ENCODE results near the gene LMNA. TPM values are rescaled to one million over a fixed set of nuclear protein-coding genes. Genes with fewer than 3 reads are reported as not detected.
A peak's percentile ranks its signal among the peaks of the same experiment; 100 is the strongest.

LMNA gene
- total and polyA plus RNA-seq, 10 donors: 33.9 to 279 (median 110) TPM

DNA sequence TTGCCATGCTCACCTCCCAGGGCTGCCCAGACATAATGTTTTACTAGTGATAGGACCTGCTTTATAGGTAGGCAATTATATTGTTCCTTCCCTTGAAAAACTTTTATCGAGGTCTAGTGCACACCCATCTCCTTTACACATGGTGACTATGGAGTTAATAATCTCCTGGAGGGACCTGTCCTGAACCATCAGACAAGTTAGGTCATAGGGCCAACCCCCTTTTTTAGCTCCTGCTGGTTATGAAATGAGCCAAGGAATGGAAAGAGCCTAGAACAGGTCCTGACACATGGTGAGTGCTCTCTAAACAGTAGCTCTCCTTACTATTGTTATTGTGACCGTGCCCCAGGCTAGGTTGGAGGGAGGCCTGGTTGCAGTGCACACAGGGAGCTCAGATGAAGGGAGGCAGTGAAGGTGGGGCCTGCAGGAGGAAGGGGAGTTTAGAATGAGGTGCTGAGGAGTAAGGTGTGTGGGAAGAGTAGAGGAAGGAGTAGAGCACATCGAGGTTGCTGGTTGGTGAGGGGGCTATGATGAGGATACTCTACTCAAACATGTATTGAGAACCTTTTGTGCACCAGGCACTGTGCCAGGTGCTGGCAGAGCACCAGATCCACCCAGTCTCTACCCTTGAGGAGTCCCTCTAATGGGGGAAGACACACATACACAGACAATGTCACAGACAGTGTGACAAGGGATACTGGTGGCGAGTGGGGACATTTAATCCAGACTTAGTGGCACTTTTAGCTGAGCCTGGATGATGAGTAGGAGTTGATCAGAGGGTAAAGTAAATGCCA lies 14.1 kb upstream of the LMNA start:
- TF ChIP-seq POLR2AphosphoS5 (IDR thresholded peaks at IDR 0.05) (no peak), POLR2A (IDR thresholded peaks at IDR 0.05) (no peak)
- intact Hi-C loops (cut with DNase I; ENCODE audit: low total_unique reads): no loop called here
- H3K4me1 ChIP-seq: peaks cover 35 to 78% (median 64%) of the 10 kb centered on the region in 6 donors
- no peak overlapping the region for H3K4me3 ChIP-seq
- H3K36me3 ChIP-seq: no peaks in the 10 kb centered on the region
- no peak for DNase-seq
- 67 to 91% (median 81%) methylated on average over 4 of the region's 4 CpGs for WGBS, 5 donors
- no peak overlapping the region for H3K27ac ChIP-seq
- H3K27me3 ChIP-seq (replicated peaks in 1 of 7): peaks cover 0 to 11% (median 0%) of the 10 kb centered on the region in 7 donors
- H3K9me3 ChIP-seq: no peaks in the 10 kb centered on the region

DNA sequence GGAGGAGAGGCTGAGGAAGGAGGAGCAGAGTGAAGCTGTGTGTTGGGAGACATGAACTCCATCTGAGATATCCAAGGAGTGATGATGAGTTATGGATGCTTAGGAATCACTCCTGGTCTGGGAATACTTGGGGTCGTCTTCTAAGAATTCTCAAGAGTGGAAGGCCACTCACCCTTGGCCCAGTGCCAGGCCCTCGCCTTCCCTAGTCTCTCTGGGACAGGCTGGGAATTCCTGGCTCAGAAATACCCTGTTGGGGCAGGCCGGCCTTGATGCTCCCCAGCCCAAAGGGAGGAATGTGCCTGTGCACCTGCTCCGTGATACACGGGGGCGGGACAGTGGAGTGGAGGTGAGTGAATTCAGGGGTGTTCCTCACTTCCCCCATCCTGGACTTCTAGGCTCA lies 12.6 kb upstream of the LMNA start:
- Histone ChIP-seq H3K4me3 (no peak overlapping the region), H3K9me3 (no peaks in the 10 kb centered on the region), H3K27me3 (replicated peaks in 1 of 7) (peaks cover 0 to 19% (median 0%) of the 10 kb centered on the region in 7 donors), H3K27ac (no peak overlapping the region), H3K4me1 (peaks cover 30 to 78% (median 62%) of the 10 kb centered on the region in 6 donors), H3K36me3 (no peaks in the 10 kb centered on the region)
- 60 to 89% (median 77%) methylated on average over 3 to 6 of the region's 6 CpGs for WGBS, 5 donors
- no peak for DNase-seq
- intact Hi-C loops (cut with DNase I; ENCODE audit: low total_unique reads): no loop called here
- no peak for TF ChIP-seq POLR2AphosphoS5 (IDR thresholded peaks at IDR 0.05)
- TF ChIP-seq, protein P1, sequence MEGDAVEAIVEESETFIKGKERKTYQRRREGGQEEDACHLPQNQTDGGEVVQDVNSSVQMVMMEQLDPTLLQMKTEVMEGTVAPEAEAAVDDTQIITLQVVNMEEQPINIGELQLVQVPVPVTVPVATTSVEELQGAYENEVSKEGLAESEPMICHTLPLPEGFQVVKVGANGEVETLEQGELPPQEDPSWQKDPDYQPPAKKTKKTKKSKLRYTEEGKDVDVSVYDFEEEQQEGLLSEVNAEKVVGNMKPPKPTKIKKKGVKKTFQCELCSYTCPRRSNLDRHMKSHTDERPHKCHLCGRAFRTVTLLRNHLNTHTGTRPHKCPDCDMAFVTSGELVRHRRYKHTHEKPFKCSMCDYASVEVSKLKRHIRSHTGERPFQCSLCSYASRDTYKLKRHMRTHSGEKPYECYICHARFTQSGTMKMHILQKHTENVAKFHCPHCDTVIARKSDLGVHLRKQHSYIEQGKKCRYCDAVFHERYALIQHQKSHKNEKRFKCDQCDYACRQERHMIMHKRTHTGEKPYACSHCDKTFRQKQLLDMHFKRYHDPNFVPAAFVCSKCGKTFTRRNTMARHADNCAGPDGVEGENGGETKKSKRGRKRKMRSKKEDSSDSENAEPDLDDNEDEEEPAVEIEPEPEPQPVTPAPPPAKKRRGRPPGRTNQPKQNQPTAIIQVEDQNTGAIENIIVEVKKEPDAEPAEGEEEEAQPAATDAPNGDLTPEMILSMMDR (IDR thresholded peaks at IDR 0.05 in 8 of 11, conservative IDR thresholded peaks at IDR 0.05 in 3 of 11): no peak
- TF ChIP-seq POLR2A (IDR thresholded peaks at IDR 0.05): no peak

DNA sequence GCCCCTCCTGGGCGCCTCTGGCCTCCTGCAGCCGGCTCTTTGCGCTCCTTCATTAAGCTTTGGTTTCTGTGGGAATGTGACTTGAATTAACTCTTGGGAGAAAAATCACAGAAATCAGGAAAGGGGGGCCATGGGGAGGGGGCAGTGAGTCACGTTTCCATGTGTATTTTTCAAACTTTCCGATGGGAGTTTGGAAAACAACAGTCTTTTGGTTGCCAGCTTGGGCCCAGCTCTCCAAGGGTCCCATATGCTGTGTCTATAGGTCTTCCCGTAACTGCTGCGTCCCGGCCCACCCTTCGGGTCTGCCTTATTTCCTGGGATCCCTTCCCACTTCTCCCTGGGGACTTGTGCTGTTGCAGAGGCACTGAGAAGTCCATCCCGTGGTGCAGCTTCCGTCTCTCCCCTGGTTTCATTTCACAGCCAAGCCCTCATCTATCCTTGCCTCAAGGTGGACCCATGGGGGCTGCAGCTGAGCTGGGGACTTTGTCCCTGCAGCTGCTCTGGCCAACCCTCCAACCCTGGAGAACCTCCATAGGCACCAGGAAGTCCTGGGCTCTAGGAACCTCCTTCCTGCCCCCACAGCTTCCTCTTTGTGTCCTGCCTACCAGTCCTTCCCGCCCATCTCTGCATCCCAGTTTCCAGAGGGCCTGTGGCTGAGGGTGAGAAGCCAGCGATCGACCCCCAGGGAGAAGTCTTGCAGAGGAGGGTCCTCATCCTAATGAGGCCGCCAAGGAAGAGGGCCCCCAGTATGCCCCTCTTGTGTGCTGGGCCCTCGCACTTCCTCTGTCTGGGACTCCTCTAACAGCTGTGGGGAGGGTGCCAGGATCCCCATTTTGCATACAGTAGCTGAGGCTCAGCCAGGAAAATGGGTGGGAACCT lies 11.6 kb upstream of the LMNA start:
- Histone ChIP-seq H3K9me3 (no peaks in the 10 kb centered on the region), H3K4me3 (no peak overlapping the region), H3K36me3 (no peaks in the 10 kb centered on the region), H3K27me3 (replicated peaks in 1 of 7) (peaks cover 0 to 19% (median 0%) of the 10 kb centered on the region in 7 donors), H3K27ac (peak overlapping the region in 5 of 8 donors; percentile 23 to 85 (median 85)), H3K4me1 (peaks cover 23 to 72% (median 55%) of the 10 kb centered on the region in 6 donors)
- WGBS, 5 donors: 74 to 82% (median 81%) methylated on average over 15 to 16 of the region's 16 CpGs
- TF ChIP-seq POLR2AphosphoS5 (IDR thresholded peaks at IDR 0.05) (no peak), POLR2A (IDR thresholded peaks at IDR 0.05) (no peak)
- TF ChIP-seq, protein P1 (IDR thresholded peaks at IDR 0.05 in 8 of 11, conservative IDR thresholded peaks at IDR 0.05 in 3 of 11): no peak
- DNase-seq: no peak
- intact Hi-C loops (cut with DNase I; ENCODE audit: low total_unique reads): no loop called here

DNA sequence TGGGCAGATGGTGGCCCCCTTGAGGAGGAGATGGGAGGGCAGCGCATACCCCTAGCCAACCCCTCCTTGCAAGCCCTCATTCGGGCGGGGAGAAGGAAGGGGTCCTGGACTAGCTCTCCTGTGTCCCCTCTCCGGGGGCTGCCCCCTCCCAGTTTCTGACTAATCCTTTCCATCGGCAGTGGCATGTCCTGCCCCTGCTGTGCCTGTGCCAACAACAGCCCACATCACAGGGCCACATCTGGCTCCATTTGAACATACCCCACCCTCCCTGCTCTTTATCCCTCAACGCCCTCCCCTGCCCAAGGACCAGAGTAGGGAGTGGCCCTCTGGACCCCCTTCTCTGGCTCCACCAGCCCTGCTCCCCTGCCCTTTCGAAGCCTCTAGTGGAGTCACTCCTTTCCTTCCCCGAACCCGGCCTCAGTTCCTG lies 11.0 kb upstream of the LMNA start:
- no peaks in the 10 kb centered on the region for H3K36me3 ChIP-seq
- no peak overlapping the region for H3K4me3 ChIP-seq
- H3K27me3 ChIP-seq (replicated peaks in 1 of 7): peaks cover 0 to 19% (median 0%) of the 10 kb centered on the region in 7 donors
- no peaks in the 10 kb centered on the region for H3K9me3 ChIP-seq
- peaks cover 23 to 72% (median 54%) of the 10 kb centered on the region in 6 donors for H3K4me1 ChIP-seq
- DNase-seq: no peak
- intact Hi-C loops (cut with DNase I; ENCODE audit: low total_unique reads): no loop called here
- H3K27ac ChIP-seq: peak overlapping the region in 6 of 8 donors; percentile 23 to 85 (median 78)
- no peak for TF ChIP-seq POLR2AphosphoS5 (IDR thresholded peaks at IDR 0.05)
- TF ChIP-seq POLR2A (IDR thresholded peaks at IDR 0.05): no peak
- WGBS, 5 donors: 59 to 74% (median 59%) methylated on average over 6 to 9 of the region's 9 CpGs

All from spleen (tissue), 11 donors.